PFSK-1 (cell line): ENCODE data around the gene LETMD1.

ENCODE experiments used
- FOXP2 ChIP-seq: optimal IDR thresholded peaks from 2 replicates; pipeline ENCODE3; 2011; ENCODE audit warnings: borderline replicate concordance, control low read depth, inconsistent platforms; ENCODE audit not compliant: insufficient read depth; ENCODE audit errors: extremely low read length, extremely low read depth
- POLR2AphosphoS5 ChIP-seq: IDR thresholded peaks from 2 replicates; pipeline ENCODE4 v1.6.1; 2012; ENCODE audit warnings: low read depth, mild to moderate bottlenecking, control low read depth, low read length, moderate library complexity
- REST ChIP-seq, 2 experiments: IDR thresholded peaks; 2 replicates each; pipeline versions ENCODE4 v1.6.1 to v1.8.0; 2011 to 2012; ENCODE audit warnings: low read depth in 2 of 2, low read length in 2 of 2, control low read depth in 1 of 2, inconsistent platforms in 1 of 2, mild to moderate bottlenecking in 1 of 2, moderate library complexity in 1 of 2; ENCODE audit not compliant: insufficient read depth in 1 of 2
- SIN3A ChIP-seq: IDR thresholded peaks from 2 replicates; pipeline ENCODE4 v1.6.1; 2012; ENCODE audit warnings: mild to moderate bottlenecking, low read length, moderate library complexity, borderline replicate concordance; ENCODE audit not compliant: insufficient read depth
- TAF1 ChIP-seq: IDR thresholded peaks from 2 replicates; pipeline ENCODE4 v1.6.1; 2012; ENCODE audit warnings: low read length, control low read depth, borderline replicate concordance; ENCODE audit not compliant: insufficient read depth

Gene LETMD1

DNA sequence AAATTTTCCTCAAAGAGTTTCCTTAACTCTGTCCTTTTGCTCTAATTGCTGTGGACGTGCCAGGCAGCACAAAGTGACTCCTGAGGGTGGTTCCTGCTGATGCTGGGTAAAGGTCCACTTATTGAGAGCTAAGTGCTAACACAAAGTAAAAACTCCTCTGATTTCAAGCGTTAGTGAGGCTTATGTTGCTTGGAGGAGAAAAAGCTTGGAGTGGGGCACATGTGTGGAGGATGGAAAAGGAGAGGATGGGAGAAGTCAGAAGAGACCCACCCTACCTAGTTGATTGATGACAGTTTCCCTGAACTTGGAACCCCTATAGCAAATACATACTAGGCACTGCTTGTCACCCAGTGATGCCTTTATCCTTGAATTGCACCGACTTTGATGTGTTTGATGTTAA lies 11.8 kb upstream of the LETMD1 start:
- TF ChIP-seq SIN3A: no peak
- TF ChIP-seq POLR2AphosphoS5: no peak
- TF ChIP-seq FOXP2: no peak
- no peak for TF ChIP-seq TAF1
- no peak for TF ChIP-seq REST (IDR thresholded peaks at IDR 0.05; ENCODE audit: insufficient read depth in 1 of 2, low read depth in 2 of 2, low read length in 2 of 2)

DNA sequence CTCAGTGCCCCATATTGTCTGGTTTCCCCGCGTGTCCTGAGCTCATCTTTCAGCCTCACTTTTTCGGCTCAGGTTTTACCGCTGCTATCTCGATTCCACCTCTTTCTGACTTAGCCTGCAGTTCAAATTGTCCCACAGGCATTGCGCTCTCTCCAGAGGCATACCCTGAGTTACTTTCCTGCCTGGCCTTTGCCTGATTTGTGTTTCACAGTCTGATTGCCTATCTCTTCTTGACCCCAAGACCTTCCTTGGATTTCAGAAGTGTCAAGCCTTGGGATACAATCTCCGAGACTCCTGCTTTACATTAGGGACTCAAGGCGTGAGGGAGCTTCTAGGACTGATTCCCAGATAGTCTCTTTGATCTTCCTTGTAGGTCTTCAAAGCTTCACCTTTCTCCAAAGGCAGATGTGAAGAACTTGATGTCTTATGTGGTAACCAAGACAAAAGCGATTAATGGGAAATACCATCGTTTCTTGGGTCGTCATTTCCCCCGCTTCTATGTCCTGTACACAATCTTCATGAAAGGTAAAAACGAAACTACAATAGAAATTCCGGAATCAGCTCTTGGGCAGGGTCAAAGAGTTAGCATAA lies 629 bp downstream of the LETMD1 start:
- TF ChIP-seq SIN3A: 0 out of 2 replicates have a peak, but pooled peaks have one; percentile 3
- no peak for TF ChIP-seq TAF1

DNA sequence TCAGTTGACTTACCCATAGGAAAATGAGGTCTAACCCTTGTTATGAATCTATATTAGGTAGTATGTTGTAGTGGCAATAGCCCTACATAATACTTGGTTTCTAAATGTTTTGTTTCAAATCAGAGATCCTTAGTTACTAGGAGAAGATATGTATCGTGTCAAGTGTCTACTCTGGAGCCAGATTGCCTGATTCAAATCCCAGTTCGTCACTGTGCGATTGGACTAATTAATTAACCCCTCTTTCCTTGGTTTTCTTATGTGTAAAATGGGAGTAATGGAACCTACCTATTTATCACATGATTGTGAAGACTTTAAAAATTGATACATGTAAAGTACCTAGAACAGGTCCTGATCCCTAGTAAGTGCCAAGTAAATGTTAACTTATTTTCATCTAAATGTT lies 1.4 kb downstream of the LETMD1 start:
- TF ChIP-seq FOXP2: no peak
- TF ChIP-seq POLR2AphosphoS5: no peak
- TF ChIP-seq TAF1: no peak
- TF ChIP-seq REST (IDR thresholded peaks at IDR 0.05; ENCODE audit: insufficient read depth in 1 of 2, low read depth in 2 of 2, low read length in 2 of 2): no peak
- TF ChIP-seq SIN3A: no peak

GRCh38 chr12:51051787-51052186 lies 3.7 kb downstream of the LETMD1 start:
- TF ChIP-seq REST (IDR thresholded peaks at IDR 0.05; ENCODE audit: insufficient read depth in 1 of 2, low read depth in 2 of 2, low read length in 2 of 2): no peak
- TF ChIP-seq SIN3A: no peak
- no peak for TF ChIP-seq TAF1

- TF ChIP-seq FOXP2 (no peak), POLR2AphosphoS5 (no peak), REST (IDR thresholded peaks at IDR 0.05; ENCODE audit: insufficient read depth in 1 of 2, low read depth in 2 of 2, low read length in 2 of 2) (no peak), SIN3A (no peak), TAF1 (no peak)
Observed at GRCh38 chr12:51055060-51055459, 6.9 kb downstream of the LETMD1 start.
